Activated T-cell treated with anti-CD3 and anti-CD28 coated beads, Interleukin-2, amount 50 U/mL, for 48 hours (primary cell): ENCODE data around the gene LAPTM5.

Source experiments
- DNase-seq, 2 experiments: peaks; one replicate each; pipeline ENCODE4 v3.0.0-alpha.2; 2020

Gene LAPTM5

GRCh38 chr1:30755334-30755733 lies 2.2 kb downstream of the LAPTM5 start:
- DNase-seq: no peak

- DNase-seq: peak; percentile 52 to 58
These were observed 2.8 kb downstream of the LAPTM5 start for GRCh38 chr1:30754684-30755171.

GRCh38 chr1:30753660-30754123 lies 3.9 kb downstream of the LAPTM5 start:
- no peak for DNase-seq

- no peak for DNase-seq
These were observed 4.5 kb downstream of the LAPTM5 start for GRCh38 chr1:30753118-30753517.

- no peak for DNase-seq
These were observed 5.0 kb downstream of the LAPTM5 start for GRCh38 chr1:30752651-30752908.

- peak; percentile 31 to 41 for DNase-seq
These were observed 5.5 kb downstream of the LAPTM5 start for GRCh38 chr1:30751830-30752650.

- peak; percentile 39 for DNase-seq
These were observed 6.8 kb downstream of the LAPTM5 start for GRCh38 chr1:30750731-30751291.

- DNase-seq: peak; percentile 68 to 75
These were observed 7.6 kb downstream of the LAPTM5 start for GRCh38 chr1:30749691-30750583.

GRCh38 chr1:30748699-30749401 lies 8.7 kb downstream of the LAPTM5 start:
- DNase-seq: peak; percentile 69

- peak; percentile 41 to 48 for DNase-seq
These were observed 9.4 kb downstream of the LAPTM5 start for GRCh38 chr1:30748098-30748698.

GRCh38 chr1:30747033-30748008 lies 10.3 kb downstream of the LAPTM5 start:
- peak in 1 of 2 experiments; percentile 34 for DNase-seq

GRCh38 chr1:30746212-30747032 lies 11.2 kb downstream of the LAPTM5 start:
- DNase-seq: peak in 1 of 2 experiments; percentile 36

GRCh38 chr1:30745834-30746208 lies 11.8 kb downstream of the LAPTM5 start:
- peak; percentile 48 to 50 for DNase-seq

- DNase-seq: peak; percentile 49 to 53
These were observed 12.3 kb downstream of the LAPTM5 start for GRCh38 chr1:30745156-30745833.

GRCh38 chr1:30744060-30744756 lies 13.4 kb downstream of the LAPTM5 start:
- DNase-seq: peak; percentile 63 to 66

GRCh38 chr1:30743584-30744059 lies 14.0 kb downstream of the LAPTM5 start:
- DNase-seq: peak; percentile 59 to 64

GRCh38 chr1:30742963-30743559 lies 14.5 kb downstream of the LAPTM5 start:
- DNase-seq: no peak

GRCh38 chr1:30742300-30742962 lies 15.1 kb downstream of the LAPTM5 start:
- no peak for DNase-seq
